GM10248 (cell line): ENCODE data around the gene STAU1.

ENCODE experiments used
- CTCF ChIA-PET: fragments of 300-600 bp; sonication (Branson Sonifier 250); formaldehyde crosslinking; extraction: SDS; loops from one replicate; lab custom pipeline; 2021; ENCODE audit warnings: antibody characterized with exemption; lab: Yijun Ruan, JAX
- POLR2A ChIA-PET: fragments of 350-650 bp; sonication (Branson Sonifier 250); formaldehyde crosslinking; extraction: SDS; loops from one replicate; lab custom pipeline; 2020; ENCODE audit warnings: antibody characterized with exemption; lab: Yijun Ruan, JAX
- DNase-seq: peaks from one replicate; pipeline ENCODE4 v3.0.0; 2012; ENCODE audit errors: extremely low spot score
- TF ChIP-seq, protein P1 (sequence below): IDR thresholded peaks from 2 replicates; pipeline ENCODE4 v1.5.1; 2012; ENCODE audit warnings: mild to moderate bottlenecking, low read depth; ENCODE audit errors: extremely low read depth, missing control alignments, control extremely low read depth

Gene STAU1

DNA sequence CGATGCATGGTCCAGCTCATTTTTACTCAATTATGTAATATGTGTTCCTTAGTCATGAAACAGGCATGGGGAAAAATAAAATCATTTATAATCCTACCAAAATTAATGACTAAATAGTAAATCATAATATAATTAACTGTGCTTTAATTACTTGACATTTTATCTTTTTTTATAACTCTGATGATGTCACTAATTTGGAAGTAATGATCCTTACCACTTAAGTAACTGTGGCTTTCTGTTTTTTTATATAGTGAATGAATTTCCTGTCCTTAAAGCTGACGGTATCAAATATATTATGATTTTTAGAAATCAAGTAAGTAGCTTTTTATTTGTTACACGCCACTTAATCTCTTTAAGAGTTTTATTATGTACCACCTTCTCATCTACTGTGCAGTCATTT lies 109.8 kb downstream of the STAU1 start:
- no peak for DNase-seq
- ChIA-PET CTCF (interaction anchor here (1.0 to 1.5 kb wide), 6 partner anchors 9 to 171 kb away, joined by 3 to 4 read pairs (median 4); no protein-coding TSS in a partner anchor), POLR2A (no interaction called here)
- TF ChIP-seq, protein P1, sequence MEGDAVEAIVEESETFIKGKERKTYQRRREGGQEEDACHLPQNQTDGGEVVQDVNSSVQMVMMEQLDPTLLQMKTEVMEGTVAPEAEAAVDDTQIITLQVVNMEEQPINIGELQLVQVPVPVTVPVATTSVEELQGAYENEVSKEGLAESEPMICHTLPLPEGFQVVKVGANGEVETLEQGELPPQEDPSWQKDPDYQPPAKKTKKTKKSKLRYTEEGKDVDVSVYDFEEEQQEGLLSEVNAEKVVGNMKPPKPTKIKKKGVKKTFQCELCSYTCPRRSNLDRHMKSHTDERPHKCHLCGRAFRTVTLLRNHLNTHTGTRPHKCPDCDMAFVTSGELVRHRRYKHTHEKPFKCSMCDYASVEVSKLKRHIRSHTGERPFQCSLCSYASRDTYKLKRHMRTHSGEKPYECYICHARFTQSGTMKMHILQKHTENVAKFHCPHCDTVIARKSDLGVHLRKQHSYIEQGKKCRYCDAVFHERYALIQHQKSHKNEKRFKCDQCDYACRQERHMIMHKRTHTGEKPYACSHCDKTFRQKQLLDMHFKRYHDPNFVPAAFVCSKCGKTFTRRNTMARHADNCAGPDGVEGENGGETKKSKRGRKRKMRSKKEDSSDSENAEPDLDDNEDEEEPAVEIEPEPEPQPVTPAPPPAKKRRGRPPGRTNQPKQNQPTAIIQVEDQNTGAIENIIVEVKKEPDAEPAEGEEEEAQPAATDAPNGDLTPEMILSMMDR = no peak

GRCh38 chr20:49074521-49074920 lies 113.6 kb downstream of the STAU1 start:
- CTCF ChIA-PET = interaction anchor here (1.3 kb wide), 1 partner anchor 11 kb away, joined by 3 read pairs; no protein-coding TSS in a partner anchor
- no peak for DNase-seq
- POLR2A ChIA-PET = no interaction called here
- TF ChIP-seq, protein P1 = no peak
